CD4-positive, alpha-beta T cell treated with Interleukin-15 for 4 hours (primary cell): ENCODE data around the gene PSMB7.
A peak's percentile ranks its signal among the peaks of the same experiment; 100 is the strongest.

ENCODE experiments used
- DNase-seq: peaks from one replicate; pipeline ENCODE4 v3.0.0-alpha.2; 2020; ENCODE audit warnings: low spot score

Gene PSMB7

DNA sequence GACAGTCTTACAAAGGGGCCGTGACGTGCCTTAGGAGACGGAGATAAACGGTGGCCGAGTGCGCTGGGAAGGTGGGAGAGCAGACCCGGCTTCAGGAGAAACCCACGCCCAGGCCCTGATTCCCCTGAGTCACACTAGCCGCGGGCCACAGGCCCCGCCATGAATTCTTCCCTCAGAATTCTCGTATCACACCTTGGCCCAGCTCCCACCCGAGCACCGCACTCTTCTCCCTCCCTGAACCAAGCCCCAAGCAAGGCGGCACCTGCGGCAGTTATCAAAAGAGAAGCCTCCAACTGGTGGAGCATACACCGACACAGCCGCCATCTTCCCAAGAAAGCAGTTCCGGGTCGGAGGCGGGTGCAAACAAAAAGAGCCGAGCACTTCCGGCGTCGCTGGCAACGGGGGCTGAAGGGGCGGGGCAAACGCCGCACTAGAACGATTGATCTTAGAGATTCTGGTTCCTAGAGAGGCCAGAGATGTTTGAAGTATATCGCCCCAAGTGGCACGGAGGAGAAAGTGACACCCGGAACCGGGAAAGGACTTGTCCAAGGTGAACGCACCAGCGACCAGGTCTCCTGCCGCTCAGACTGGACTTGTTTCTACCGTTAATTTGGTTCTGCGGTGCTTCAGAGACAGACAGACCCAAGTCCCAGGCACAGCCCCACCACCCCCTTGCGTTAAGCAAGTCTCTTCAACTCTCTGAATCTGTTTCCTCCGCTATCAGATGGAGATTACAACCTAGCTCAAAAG lies at the start of gene PSMB7:
PSMB7 (minus strand) TSS at position 341 of the 750 bp plus-strand sequence; CDS start at position 324, 17 bp downstream.
- peak; percentile 97 for DNase-seq

DNA sequence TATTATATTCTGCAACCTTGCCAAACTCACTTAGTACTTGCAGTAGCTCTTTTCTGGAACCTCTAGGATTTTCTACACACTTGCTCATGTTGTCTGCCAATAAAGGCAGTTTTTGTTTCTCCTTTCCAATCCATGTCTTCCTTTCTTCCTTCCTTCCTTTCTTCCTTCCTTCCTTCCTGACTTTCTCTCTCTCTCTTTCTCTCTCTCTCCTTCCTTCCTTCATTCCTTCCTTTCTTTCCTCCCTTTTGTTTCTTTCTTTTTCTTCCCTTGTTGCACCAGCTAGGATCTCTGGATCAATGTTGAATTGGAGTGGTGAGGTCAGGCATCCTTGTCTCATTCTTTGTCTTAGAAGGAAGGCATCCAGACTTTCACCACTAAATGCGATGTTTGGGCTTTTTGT lies 47.5 kb upstream of the PSMB7 start:
- no peak for DNase-seq

DNA sequence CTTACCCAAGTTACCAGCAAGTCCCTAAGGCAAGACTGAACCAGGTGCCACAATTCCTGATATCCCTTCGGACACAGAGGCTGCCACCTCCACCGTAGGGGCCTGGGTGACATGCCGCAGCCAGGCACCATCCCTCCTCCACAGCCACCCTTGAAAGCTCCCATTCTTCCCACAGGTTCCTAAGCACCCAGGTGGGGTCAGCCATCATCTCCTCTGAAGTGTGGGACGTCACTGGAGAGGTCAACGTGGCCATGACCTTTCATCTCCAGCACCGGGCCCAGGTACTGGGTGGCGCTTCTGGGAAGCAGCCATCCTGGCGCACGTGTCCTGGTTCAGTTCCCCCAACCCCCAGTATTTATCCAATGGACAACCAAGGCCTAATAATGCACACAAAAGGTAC lies 43.2 kb upstream of the PSMB7 start:
- no peak for DNase-seq

DNA sequence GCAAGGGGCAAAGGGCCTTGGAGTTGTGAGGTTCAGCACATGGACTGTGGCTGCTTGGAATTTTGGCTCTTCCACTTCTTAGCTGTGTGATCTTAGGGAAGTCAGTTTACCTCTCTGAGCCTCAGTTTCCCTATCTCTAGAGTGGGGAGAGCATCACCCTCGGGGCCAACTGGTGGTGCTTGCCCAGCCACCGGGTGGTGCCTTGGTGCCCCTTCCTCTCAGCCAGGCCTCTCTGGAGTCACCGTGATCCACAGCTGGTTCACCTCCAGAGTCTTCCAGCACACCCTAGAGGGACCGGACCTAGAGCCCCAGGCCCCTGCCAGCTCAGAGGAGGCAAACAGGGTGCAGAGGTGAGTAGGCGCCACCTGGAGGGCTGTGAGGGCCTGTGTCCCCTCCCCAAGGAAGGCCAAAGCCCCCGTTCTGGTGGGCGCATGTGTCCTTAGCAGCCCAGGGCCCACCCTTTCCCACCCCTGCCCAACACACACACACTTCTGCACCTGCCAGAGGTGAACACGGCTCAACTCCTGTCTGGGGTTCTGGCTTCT lies 42.7 kb upstream of the PSMB7 start:
- no peak for DNase-seq

DNA sequence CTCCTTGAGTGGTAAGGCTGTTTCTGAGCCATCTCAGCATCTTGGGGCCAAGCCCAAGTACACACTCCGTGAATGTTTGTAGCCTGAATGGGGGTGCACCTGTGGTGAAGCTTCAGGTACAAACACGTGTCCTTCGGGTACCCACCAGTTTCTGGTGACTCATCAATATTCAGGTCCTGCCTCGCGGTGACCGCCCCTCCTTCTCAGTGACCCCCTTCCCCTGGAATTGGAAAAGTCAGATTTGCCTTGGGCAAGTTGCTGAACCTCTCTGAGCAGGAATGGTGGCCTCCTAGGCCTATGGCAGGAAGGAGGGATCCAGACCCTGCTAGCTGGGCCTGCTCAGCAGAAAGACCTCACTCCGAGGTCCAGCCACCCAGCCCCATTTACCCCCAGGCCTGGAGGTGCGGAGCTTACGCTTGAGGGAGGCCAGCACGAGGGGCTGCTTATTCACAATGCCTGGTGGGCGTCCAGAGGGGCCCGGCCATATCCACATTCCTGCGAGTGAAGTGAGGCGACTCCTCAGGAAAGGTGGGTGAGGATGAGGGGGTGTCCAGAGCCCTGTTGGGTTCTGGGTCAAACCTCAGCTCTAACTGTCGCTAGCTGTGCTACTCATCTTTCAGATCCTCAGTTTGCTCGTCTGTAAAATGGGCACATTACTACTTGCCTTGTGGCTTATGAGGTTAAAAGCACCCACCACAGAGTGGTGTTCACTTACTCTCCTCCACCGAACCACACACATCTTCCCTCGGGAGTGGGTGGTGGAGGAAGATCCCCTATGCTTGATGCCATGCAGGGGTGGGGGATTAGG lies 42.0 kb upstream of the PSMB7 start:
- no peak for DNase-seq

DNA sequence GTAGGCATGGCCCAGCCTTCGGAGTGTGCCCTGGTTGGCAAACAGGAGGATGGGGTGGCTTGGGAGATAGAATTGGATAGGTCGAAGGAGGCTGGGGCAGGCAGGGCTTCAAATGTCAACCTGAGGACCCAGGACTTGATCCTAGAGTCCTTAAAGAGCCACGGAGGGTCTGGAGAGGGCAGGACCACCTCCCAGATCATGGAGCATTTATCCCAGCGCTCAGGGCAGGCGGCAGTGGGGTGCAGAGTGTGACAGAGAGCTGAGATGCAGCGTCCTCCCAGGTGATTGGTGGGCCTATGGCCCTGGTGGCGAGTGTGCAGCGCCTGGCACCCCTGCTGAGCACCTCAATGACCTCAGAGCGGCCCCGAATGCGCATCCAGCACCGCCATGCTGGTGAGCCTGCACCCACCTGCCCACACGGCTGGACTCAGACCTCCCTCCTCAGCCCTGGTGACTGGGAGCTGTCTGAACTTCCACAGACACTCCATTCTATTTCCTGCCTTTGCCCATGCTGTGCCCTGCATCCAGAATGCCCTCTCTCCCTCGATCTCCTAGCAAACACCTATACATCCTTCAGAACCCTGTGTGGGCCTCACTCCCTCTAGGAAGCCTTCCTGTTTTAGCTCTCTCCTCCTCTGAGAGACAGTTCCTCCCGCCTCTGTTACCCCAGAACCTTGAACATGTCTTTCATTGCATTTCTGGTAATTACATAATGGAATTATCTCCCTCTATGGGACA lies 41.3 kb upstream of the PSMB7 start:
- DNase-seq: no peak

DNA sequence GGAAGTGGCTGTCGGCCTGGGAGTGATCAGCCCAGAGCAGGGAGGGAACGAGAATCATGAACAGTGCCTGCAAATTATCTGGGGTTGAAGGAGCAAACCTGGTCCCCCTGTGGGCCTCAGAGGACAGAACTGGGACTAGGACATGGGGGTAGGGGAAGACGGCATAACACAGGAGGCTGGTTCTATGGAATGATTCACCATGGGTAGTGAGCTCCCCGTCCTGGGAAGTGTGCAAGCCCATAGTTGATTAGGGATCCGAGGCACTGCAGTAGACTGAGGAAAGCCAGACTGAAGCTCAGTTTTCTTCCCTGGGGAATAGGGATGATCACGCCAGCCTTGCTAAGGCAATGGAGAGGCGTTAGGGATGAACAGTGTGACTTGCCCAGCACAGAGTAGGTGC lies 40.6 kb upstream of the PSMB7 start:
- DNase-seq: no peak

DNA sequence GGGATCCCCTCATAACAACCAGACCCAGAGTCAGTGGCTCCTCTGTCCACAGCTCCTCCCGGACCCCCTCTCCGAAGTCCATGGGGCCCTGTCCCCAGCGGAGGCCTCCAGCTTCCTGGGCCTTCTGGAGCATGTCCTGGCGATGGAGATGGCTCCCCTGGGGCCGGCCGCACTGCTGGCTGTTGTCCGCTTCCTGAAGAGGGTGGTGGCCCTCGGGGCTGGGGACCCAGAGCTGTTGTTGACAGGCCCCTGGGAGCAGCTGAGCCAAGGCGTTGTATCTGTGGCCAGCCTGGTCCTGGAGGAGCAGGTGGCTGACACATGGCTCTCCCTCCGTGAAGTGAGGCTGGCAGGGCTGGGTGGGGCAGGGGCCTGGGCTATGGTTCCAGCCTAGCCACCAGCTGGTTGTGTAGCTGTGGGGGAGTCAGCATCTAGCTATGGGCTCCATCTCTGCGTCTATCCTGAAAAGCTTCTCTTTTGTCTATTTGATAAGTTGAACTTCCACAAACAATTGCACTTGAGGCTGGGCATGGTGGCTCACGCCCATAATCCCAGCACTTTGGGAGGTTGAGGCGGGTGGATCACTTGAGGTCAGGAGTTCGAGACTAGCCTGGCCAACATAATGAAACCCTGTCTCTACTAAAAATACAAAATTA lies 39.7 kb upstream of the PSMB7 start:
- no peak for DNase-seq

DNA sequence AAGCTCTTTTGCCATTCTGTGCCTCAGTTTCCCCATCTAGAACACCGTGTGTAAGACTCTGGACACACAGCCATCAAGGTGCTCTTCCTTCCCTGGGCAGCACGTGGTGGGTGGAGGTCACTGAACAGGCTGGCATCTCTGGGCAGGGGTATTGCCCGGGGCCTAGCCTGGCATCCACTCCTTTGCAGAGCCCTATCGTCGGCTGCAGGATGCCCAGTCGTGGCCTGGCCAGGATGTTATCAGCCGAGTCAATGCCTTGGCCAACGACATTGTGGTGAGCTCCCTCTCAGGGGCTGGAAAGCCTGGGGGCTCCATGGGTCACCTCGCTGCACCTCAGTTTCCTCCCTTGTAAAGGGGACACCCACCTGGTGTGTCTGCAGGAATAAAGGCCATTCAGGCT lies 39.1 kb upstream of the PSMB7 start:
- DNase-seq: no peak

DNA sequence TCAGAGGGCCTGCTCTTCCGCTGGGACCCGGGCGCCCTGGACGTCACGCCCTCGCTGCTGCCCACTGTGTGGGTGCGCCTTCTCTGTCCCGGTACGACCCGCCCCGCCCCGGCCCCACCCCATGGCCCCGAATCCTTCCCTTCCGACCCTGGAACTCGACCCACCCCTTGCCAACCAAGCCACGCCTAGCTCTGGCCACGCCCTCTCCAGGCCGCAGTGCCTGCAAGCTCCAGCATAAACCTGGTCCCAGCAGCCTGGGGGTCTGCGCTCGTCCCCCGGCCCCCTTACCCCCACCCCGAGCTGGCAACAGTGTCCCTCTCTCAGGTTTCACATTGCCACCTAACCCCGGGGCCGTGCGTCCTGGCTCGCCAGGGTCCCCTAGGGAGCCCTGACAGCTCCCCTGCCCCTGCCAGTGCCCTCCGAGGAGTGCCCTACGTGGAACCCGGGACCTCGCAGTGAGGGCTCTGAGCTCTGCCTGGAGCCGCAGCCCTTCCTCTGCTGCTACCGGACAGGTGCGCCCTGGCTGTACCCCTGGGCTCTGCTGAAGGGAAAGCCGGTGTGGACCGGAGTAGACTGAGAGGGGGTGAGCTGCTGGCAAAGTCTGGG lies 38.4 kb upstream of the PSMB7 start:
- DNase-seq: no peak

DNA sequence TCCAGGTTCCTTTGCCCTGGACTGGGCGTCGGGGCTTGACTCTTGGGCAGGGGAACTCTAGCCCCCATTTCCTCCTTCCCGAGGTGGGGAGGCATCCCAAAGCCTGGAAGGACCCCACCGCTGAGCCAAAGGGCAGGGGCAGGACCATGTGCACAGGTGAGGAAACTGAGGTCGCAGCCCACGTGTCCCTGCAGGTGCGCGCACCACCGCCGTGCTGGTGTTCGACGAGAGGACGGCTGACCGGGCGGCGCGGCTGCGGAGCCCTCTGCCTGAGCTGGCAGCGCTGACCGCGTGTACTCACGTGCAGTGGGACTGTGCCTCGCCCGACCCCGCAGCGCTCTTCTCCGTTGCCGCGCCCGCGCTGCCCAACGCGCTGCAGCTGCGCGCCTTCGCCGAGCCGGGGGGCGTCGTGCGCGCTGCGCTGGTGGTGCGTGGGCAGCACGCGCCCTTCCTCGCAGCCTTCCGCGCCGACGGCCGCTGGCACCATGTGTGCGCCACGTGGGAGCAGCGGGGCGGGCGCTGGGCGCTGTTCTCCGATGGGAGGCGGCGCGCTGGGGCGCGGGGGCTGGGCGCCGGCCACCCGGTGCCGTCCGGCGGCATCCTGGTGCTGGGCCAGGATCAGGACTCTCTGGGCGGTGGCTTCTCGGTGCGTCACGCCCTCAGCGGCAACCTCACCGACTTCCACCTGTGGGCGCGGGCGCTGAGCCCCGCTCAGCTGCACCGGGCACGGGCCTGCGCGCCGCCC lies 37.8 kb upstream of the PSMB7 start:
- no peak for DNase-seq

DNA sequence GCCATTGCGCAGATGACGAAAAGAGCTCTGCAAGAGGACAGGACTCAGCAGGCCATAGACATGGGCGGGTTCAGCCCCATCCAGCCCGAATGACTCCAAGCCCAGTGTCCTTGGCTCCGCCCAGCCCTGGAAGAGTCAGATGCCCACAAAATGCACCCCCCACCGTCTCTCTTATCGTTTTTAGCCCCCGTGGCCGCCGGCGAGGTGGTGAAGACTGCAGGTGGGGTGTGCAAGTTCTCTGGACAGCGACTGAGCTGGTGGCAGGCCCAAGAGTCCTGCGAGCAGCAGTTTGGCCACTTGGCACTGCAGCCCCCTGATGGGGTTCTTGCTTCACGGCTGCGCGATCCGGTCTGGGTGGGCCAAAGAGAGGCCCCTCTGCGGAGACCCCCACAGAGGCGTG lies 37.1 kb upstream of the PSMB7 start:
- no peak for DNase-seq

DNA sequence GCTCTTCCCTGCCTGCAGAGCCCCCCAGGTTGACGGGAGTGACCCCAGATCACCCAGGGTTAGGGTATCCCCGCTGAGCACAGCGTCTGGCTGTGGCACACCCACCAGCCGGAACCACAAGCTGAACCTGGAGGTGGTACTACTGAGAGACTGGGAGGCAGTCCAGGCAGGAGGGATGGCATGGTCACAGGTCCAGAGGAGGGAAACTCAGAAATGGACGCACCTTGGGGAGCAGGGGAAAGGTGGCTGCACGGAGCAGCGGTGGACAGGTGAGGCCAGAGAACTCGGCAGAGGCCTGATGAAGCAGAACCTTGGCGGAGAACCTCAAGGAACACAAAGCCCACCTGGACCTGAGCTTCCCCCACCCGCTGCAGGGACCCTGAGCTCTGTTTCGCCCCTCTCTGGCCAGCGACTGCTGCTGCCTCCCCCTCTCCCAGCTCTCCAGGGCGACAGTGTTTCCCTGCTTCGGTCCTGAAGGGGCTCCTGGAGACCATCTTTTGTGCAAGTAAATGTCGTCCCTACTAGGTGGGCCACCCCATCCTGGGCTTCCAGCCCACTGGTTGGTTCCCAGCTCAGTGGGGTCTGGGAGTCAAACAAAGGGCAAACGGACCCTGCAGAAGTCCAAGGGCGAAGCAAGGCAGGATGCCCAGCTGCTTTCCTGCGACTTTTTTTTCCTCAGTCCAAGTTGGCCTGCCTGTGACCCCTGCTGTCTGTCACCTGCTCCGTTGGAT lies 35.9 kb upstream of the PSMB7 start:
- DNase-seq: no peak

DNA sequence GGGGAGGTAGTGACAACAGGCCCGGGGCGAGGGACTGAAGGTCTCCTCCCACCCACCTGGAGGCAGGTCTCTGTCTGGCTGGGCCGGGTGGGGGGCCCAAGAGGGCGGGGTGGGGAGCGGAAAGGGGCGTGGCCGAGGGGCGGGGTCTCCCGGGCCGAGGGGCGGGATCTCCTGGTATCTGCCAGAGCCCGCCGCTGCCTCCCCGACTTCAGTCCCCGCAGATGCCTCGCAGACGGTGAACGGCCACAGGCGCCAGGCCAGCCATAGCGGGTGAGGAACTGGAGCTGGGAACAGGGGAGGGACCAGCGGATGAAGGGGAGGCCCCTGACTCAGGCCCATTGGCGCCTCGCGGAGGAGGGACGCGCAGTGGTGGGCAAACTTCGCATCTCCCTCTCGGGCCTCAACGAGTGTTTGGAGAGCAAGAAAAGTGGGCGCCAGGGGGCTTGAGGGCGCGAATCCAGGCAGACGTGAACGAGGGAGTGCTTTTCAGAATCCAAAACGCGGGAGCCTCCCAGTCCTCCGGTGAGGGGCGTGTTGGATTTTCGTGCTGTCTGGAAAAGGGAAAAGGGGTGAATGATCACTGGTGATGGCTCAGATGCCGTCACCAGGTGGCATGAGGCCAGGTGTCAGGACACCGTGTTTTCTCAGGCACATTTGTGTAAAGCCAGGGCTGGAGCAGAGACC lies 35.1 kb upstream of the PSMB7 start, which contains the start of gene ADGRD2:
ADGRD2 (plus strand) TSS at position 211 of the 684 bp plus-strand sequence. CDS start 1,216 bp downstream, outside the sequence.
- DNase-seq: no peak

DNA sequence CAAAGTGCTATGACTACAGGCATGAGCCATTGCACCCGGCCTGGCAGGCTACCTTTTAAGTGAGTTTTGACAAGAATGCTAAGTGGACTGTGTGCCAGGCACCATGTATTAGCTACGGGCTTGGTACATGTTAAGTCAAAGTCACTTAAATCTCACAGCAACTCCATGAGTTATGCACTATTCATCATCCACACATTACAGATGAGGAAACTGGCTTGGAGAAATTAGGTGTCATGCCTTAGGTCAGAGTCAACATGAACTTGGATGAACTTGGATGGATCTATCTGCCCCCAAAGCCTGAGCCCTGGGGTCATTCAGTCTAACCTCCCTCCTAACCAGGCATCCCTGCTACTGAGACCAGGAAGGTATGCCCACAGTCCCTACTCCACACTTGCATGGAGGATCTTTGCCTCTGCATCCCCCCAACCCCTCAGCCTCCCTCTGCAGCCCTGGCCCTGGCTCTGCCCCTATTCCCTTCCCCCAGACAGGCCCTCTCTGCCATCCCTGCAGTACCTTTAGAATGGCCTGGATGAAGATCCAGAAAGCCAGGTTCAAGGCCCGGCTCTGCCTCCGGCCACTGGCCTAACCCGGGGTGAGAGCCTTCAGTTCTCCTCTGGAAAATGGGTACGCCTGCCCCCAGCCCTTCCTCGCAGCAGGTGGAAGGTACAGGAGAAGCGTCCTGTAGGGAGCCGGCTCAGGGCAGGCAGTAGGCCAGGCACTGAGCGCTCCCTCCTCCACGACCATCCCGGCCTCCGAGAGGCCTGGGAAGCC lies 34.3 kb upstream of the PSMB7 start:
- no peak for DNase-seq

DNA sequence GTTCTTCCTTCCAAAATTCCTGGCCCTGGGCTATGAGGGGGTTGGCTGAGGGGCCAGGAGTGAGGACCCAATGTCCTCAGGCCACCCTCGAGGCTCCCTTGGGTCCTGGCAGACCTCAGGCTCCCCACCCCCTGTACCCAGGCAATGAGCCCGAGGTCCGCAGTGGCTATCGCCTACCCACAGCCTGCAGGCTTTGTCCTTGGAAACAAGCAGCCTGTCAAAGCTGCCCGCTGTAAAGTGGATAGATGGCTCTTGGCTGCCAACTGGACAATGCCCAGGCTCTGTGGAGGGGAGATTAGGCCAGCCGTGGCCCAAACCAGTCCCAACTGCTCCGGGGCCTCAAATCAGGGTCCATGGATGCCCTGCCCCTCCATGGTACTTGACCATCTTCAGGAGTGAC lies 32.8 kb upstream of the PSMB7 start:
- no peak for DNase-seq

DNA sequence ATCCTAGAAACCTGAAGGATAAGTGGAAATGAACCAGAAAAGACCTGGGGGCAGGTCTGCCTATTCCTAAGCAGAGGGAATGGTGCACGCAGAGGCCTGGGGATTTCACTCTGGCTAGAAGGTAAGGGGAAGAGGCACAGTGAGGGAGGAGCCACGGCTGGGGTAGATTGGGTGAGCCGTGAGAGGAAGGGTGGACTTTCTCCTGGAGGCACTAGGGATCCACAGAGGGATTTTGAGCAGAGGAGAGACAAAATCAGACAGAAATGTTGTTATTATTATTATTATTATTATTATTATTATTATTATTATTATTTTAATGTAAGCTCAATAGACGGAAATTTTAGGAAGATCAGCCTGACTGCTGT lies 32.0 kb upstream of the PSMB7 start:
- DNase-seq: no peak

DNA sequence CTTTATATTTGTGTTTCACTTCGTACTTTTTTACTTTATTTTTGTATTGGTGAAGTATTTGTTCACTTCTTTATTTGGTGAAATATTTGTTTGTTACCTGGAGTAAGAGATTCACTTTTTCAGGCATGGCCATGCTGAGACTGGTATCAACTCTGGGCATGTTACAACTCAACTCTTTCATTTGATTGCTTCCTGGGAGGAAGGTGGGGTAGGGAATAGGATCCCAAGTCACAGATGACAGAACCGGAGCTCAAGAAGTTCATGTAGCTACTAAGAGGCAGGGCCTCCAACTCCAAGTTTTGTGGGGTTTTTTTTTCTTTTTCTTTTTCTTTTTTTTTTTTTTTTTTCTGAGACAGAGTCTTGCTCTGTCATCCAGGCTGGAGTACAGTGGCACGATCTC lies 28.9 kb upstream of the PSMB7 start:
- DNase-seq: no peak

DNA sequence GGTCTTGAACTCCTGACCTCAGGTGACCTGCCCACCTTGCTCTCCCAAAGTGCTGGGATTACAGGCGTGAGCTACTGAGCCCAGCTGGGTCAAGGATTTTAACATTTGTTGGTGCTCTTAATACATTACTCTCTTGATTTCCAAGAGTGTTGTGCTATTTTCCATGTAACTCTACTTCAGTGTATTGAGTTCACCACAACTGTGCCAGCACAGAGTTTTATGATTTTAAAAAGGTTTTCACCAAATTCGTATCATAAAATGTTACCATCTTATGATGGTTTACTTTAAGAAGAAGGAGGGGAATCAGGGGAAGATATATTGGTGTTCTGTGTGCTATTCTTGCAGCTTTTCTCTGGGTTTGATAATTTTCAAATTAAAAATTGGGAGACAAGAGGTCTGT lies 28.4 kb upstream of the PSMB7 start:
- DNase-seq: no peak
